ENCODE results near the gene FOXA1. TPM values are rescaled to one million over a fixed set of nuclear protein-coding genes. Genes with fewer than 3 reads are reported as not detected.
A peak's percentile ranks its signal among the peaks of the same experiment; 100 is the strongest.

The FOXA1 gene
- total RNA-seq, 4 donors from 2014 or later, result 0.17 to 0.97 TPM; not detected in 2

DNA sequence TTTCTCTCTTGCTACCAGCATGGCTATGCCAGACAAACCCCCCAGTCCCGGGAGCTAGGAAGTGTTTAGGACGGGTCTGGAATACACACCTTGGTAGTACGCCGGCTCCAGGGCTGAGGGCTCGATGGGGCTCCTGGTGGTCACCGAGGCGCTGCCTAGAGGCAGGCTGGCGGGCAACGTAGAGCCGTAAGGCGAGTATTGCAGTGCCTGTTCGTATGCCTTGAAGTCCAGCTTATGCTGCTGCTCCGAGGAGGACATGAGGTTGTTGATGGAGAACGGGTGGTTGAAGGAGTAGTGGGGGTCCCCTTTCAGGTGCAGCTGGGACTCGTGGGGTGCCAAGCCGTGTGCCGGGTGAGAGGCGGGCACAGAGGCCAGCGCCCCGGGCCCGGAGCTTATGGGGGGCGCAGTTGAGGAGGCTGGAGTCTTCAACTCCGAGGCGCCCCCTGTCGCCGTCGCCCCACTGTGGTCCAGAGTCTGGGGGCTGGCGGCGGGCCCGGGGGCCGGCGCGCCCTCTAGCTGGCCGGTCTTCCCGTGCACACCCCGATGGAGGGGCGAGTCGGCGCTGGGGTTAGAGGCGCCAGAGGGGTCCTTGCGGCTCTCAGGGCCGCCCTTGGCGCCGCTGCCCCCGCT lies 3.6 kb downstream of the FOXA1 start:
- intact Hi-C loops (cut with DNase I), result no loop called here

GRCh38 chr14:37590428-37591139 lies 4.5 kb downstream of the FOXA1 start:
- no peak overlapping the region for H3K4me3 ChIP-seq
- peaks cover 17 to 99% (median 94%) of the 10 kb centered on the region in 4 donors for H3K27me3 ChIP-seq
- TF ChIP-seq POLR2AphosphoS5 (IDR thresholded peaks at IDR 0.05) (no peak), POLR2A (IDR thresholded peaks at IDR 0.05; ENCODE audit: low read depth) (no peak), EP300 (IDR thresholded peaks at IDR 0.05) (no peak), CTCF (IDR thresholded peaks at IDR 0.05) (no peak)
- peaks cover 25 to 46% (median 42%) of the 10 kb centered on the region in 4 donors for H3K4me1 ChIP-seq
- H3K27ac ChIP-seq (replicated peaks in 1 of 4), result no peak overlapping the region
- intact Hi-C loops (cut with DNase I), result no loop called here
- no peak for DNase-seq (ENCODE audit: extremely low spot score)
- 34% methylated on average over 4 of the region's 4 CpGs for WGBS
- H3K9me3 ChIP-seq, result no peaks in the 10 kb centered on the region
- no peaks in the 10 kb centered on the region for H3K36me3 ChIP-seq

More for the DNA sequence above, 3.6 kb downstream of the FOXA1 start:
- Histone ChIP-seq H3K9me3 (no peaks in the 10 kb centered on the region), H3K4me1 (peaks cover 32 to 54% (median 50%) of the 10 kb centered on the region in 4 donors), H3K27ac (replicated peaks in 1 of 4) (no peak overlapping the region), H3K36me3 (no peaks in the 10 kb centered on the region), H3K4me3 (peak overlapping the region in 1 of 4 donors; percentile 20), H3K27me3 (peaks cover 19 to 99% (median 94%) of the 10 kb centered on the region in 4 donors)
- DNase-seq (ENCODE audit: extremely low spot score), result no peak
- TF ChIP-seq POLR2A (IDR thresholded peaks at IDR 0.05; ENCODE audit: low read depth) (no peak), POLR2AphosphoS5 (IDR thresholded peaks at IDR 0.05) (no peak), CTCF (IDR thresholded peaks at IDR 0.05) (no peak), EP300 (IDR thresholded peaks at IDR 0.05) (no peak)
- WGBS, result 5% methylated on average over 10 of the region's 45 CpGs

- Histone ChIP-seq H3K27me3 (peaks cover 14 to 100% (median 96%) of the 10 kb centered on the region in 4 donors), H3K27ac (replicated peaks in 1 of 4) (no peak overlapping the region), H3K4me3 (no peak overlapping the region), H3K36me3 (no peaks in the 10 kb centered on the region), H3K9me3 (no peaks in the 10 kb centered on the region), H3K4me1 (peaks cover 26 to 45% (median 41%) of the 10 kb centered on the region in 4 donors)
- intact Hi-C loops (cut with DNase I), result no loop called here
- 30% methylated on average over 6 of the region's 6 CpGs for WGBS
- no peak for TF ChIP-seq POLR2A (IDR thresholded peaks at IDR 0.05; ENCODE audit: low read depth)
- no peak for TF ChIP-seq POLR2AphosphoS5 (IDR thresholded peaks at IDR 0.05)
- TF ChIP-seq CTCF (IDR thresholded peaks at IDR 0.05), result no peak
- no peak for TF ChIP-seq EP300 (IDR thresholded peaks at IDR 0.05)
- DNase-seq (ENCODE audit: extremely low spot score), result no peak
Measured at GRCh38 chr14:37589715-37590427, 5.2 kb downstream of the FOXA1 start.

GRCh38 chr14:37588956-37589714 lies 5.9 kb downstream of the FOXA1 start:
- Histone ChIP-seq H3K9me3 (no peaks in the 10 kb centered on the region), H3K4me1 (peaks cover 26 to 45% (median 41%) of the 10 kb centered on the region in 4 donors), H3K36me3 (no peaks in the 10 kb centered on the region), H3K27ac (replicated peaks in 1 of 4) (no peak overlapping the region), H3K4me3 (no peak overlapping the region), H3K27me3 (peaks cover 14 to 100% (median 97%) of the 10 kb centered on the region in 4 donors)
- intact Hi-C loops (cut with DNase I), result no loop called here
- TF ChIP-seq EP300 (IDR thresholded peaks at IDR 0.05) (no peak), POLR2AphosphoS5 (IDR thresholded peaks at IDR 0.05) (no peak), POLR2A (IDR thresholded peaks at IDR 0.05; ENCODE audit: low read depth) (no peak), CTCF (IDR thresholded peaks at IDR 0.05) (no peak)
- WGBS, result 23% methylated on average over 16 of the region's 16 CpGs
- no peak for DNase-seq (ENCODE audit: extremely low spot score)
